HEK293T (cell line): ENCODE data around the gene MICU1.

ENCODE experiments used
- ARNT ChIP-seq: fragments of 450-650 bp; IDR thresholded peaks from 2 replicates; pipeline ENCODE4 v1.6.1; 2017; ENCODE audit warnings: mild to moderate bottlenecking
- BHLHE40 ChIP-seq: fragments of 450-650 bp; IDR thresholded peaks from 2 replicates; pipeline ENCODE4 v1.6.1; 2016; ENCODE audit warnings: mild to moderate bottlenecking, moderate library complexity, borderline replicate concordance
- ELF4 ChIP-seq: fragments of 450-650 bp; IDR thresholded peaks from 2 replicates; pipeline ENCODE4 v1.6.1; 2017; ENCODE audit warnings: antibody characterized with exemption
- FOXA1 ChIP-seq: fragments of 450-650 bp; IDR thresholded peaks from 2 replicates; pipeline ENCODE4 v1.6.1; 2016; ENCODE audit warnings: mild to moderate bottlenecking
- FOXK2 ChIP-seq: fragments of 450-650 bp; IDR thresholded peaks from 2 replicates; pipeline ENCODE4 v1.6.1; 2016; ENCODE audit warnings: mild to moderate bottlenecking
- FOXM1 ChIP-seq: fragments of 450-650 bp; IDR thresholded peaks from 2 replicates; pipeline ENCODE4 v1.6.1; 2017; ENCODE audit warnings: mild to moderate bottlenecking, borderline replicate concordance
- HDGF ChIP-seq: fragments of 450-650 bp; IDR thresholded peaks from 2 replicates; pipeline ENCODE4 v1.6.1; 2017; ENCODE audit warnings: antibody characterized with exemption, borderline replicate concordance
- NFRKB ChIP-seq: fragments of 450-650 bp; IDR thresholded peaks from 2 replicates; pipeline ENCODE4 v1.6.1; 2016; ENCODE audit warnings: mild to moderate bottlenecking, moderate library complexity
- SP1 ChIP-seq: fragments of 450-650 bp; IDR thresholded peaks from 2 replicates; pipeline ENCODE4 v1.6.1; 2017
- SUZ12 ChIP-seq: fragments of 450-650 bp; IDR thresholded peaks from 2 replicates; pipeline ENCODE4 v1.6.1; 2016; ENCODE audit warnings: mild to moderate bottlenecking
- TARDBP ChIP-seq: fragments of 450-650 bp; IDR thresholded peaks from 2 replicates; pipeline ENCODE4 v1.6.1; 2016
- ZNF384 ChIP-seq: fragments of 450-650 bp; IDR thresholded peaks from 2 replicates; pipeline ENCODE4 v1.6.1; 2016
- TF ChIP-seq, protein P1 (sequence below): fragments of 450-650 bp; IDR thresholded peaks from 2 replicates; pipeline ENCODE4 v1.6.1; 2016

DNA sequence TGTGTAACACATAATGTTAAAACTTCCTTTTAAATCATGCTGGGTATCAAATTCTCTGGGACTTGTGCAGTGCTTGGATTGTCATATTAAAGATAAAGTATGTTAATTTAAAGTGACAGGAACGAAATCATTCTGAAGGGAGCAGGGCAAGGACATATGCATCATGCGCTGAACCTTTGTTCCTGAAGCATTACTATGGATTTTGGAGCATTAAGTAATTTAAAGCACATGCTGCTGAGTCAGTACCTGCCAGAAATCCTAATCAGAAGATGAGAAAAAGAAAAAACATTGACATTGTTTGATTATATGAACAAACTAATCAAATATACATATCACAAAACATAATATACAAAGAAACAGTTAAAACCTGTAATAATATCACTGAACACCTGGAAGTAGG lies 101.4 kb downstream of the MICU1 start:
- TF ChIP-seq ZNF384 (no peak), FOXM1 (no peak), TARDBP (no peak), SUZ12 (no peak), NFRKB (no peak), ELF4 (no peak), BHLHE40 (no peak), FOXA1 (no peak), ARNT (no peak), HDGF (no peak), SP1 (no peak), FOXK2 (no peak)
- TF ChIP-seq, protein P1, sequence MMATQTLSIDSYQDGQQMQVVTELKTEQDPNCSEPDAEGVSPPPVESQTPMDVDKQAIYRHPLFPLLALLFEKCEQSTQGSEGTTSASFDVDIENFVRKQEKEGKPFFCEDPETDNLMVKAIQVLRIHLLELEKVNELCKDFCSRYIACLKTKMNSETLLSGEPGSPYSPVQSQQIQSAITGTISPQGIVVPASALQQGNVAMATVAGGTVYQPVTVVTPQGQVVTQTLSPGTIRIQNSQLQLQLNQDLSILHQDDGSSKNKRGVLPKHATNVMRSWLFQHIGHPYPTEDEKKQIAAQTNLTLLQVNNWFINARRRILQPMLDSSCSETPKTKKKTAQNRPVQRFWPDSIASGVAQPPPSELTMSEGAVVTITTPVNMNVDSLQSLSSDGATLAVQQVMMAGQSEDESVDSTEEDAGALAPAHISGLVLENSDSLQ, result no peak
